HG02571 (cell line): ENCODE results near the gene MYO3A.
"Not testable (repeated sequence)": the region's sequence is repeated elsewhere in the genome, so short reads cannot be mapped to it uniquely, and the experiment has no call there.

Experiments
- ATAC-seq: cut with Tn5 transposase; IDR thresholded peaks from one replicate; pipeline ENCODE4 v1.9.1; 2021; ENCODE audit warnings: mild to moderate bottlenecking, moderate library complexity; ENCODE audit not compliant: unreplicated experiment

MYO3A gene

DNA sequence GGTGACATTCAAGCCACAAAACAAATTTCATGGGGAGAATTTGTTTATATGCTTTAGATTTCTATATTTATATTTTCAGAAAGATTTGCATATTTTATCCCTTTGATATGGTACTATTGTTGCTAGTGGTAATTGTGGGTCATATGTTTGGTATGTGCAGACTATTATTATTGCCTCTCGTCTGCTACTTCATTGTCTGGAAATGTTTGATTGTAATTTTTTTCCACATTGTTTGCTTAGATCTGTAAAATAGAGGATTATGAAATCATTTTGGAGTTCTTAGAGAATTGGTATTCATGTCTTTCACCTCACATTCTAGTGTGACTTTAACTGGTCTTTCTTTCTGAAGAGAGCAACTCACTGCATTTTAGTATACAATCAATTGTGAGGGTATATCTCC, 44.7 kb downstream of the MYO3A start:
- ATAC-seq = no peak

DNA sequence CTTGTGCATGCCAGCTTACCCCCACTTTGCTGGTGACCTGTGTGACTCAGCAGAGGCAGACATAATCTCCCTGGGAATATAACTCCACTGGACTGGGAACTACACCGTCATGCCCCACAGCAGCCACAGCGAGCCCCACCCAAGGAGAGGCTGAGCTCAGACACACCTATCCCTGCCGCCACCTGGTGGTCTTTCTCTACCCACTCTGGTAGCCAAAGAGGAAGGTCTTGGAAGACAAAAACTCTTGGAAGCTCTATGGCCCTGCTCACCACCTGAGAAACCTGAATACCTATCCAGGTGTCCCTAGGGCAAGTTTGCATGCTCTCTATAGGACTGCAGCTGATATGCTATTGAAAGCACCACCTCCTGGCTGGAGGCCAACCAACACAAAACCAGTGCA, 48.1 kb downstream of the MYO3A start:
- no peak for ATAC-seq

DNA sequence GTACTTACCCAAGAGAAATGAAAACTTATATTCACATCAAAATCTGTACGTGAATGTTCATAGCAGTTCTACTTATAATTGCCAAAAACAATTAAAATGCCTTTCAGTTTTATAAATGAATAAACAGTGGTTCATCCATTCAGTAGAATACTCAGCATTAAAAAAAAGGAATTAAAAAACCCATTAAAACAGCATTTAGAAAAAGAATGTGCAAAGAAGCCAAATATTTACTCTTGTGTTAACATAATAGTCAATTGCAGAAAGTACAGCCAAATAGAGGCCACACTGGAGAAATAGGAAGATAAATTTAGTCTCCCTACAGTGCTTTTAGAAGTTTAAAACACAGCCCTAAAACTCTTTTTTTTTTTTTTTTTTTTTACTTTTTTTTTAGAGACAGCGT, 54.6 kb downstream of the MYO3A start:
- no peak for ATAC-seq

DNA sequence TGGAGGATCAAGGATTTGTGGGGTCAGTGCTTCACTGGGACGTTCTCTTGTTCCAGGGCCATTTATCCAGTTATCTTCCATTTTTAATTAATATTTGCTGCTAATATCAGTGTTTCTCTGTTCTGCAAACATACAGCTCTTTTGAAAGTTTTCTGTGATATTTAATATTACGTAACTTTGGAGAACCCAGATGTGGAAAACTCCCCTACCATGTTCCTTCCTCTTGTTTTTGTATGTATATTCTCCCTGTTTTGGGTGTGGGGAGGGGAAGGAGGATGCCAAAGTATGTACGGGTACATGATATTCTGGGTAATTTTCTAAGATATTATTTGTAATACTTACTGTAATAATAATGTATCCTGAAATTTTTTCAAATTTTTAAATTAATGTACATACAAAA, 55.9 kb downstream of the MYO3A start:
- ATAC-seq = no peak

DNA sequence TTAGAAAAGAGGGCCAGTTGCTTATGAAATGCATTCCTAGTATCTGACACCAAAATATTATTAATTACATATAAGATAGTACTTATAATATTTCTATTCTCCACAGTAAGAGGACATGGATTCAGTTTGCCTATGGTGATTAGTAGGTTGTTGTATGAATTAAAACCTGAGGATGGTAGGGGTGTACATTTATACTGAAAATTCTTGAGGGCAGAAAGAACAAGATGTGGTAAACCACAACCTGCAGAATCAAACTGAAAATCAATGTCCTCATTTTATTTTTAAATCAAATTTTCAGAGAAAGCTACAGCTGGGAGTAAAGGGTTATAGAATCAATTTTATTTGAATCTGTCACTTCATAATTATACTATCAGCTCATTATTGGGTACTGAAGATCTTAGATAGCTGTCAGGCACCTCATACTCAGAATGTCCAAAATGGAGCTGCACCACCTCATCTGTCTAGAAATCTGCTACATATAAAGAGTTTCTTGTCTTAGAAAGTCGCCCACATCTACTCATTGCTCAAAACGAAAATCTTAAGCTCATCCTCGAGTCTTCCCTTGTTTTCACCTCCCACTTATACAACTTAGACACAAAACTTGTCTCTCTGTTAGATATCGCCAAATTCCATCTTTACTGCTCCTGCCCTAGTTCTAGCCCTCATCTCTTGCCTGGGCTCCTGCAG, 65.4 kb downstream of the MYO3A start:
- ATAC-seq = no peak

DNA sequence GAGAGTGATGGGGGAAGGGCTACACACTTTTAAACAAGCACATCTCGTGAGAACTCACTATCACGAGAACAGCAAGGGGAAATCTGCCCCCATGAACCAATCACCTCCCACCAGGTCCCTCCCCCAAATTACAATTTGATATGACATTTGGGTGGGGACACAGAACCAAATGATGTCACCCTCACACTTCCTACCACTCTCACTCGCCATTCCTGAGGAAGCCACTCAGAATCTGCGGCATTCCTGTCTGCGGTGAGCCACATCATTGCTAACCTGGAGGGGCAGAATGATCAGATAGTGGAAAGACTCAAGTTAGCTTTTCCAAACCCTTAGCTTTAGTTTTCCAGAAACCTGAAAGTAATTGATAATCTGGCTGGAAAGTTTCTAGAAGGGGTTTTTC, 66.9 kb downstream of the MYO3A start:
- no peak for ATAC-seq

DNA sequence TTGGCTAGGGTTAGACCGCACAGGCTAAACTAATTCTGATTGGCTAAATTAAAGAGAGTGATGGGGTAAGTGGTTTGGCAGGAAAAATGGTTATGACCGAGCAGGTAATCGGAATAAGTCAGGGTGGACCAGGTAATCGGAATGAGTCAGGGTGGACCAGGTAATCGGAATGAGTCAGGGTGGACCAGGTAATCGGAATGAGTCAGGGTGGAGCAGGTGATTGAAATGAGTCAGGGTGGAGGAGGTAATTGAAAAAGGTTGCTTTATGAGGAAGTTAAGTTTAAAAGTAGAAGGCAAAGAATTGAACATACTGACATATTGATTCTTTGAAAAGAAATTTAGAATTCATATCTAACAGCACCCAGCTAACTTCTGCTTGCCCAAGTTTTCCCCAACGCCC, 68.4 kb downstream of the MYO3A start:
- not testable (repeated sequence) for ATAC-seq

DNA sequence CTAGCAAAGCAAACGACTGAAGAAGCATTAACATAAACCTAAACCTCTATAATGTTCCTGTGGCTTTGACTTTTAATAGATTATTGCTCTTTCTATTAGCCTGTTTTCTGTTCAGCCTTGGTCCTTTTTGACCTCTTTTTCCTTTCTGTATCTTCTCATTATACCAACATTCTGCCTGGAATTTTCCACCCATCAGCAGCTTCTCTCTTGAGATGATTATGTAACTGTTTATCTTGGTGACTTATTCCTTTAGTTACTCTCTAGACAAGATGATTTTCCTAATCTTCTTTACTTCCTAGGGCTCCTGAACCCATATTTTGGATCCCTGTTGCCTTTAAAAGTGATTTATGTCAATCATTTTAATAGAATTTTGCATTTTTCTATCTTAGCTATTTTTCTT, 81.1 kb downstream of the MYO3A start:
- no peak for ATAC-seq

DNA sequence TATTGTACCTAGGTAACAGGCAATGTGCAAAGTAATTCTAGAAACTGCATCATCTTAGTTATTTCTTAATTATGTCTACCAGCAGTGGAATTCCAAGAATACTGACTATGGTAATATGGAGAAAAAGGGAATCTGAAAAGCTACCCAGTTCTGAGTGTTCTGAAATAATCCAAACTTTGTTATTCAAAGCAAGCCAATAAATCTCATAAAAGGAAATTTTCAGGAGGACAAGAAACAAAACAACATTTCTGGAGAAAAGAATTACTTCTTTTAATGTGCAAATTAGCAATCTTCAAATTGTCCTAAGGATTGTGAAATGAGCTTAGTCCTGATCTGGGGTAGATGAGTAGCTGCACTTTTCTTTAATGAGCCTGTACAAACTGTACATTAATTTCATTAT, 88.8 kb downstream of the MYO3A start:
- no peak for ATAC-seq

DNA sequence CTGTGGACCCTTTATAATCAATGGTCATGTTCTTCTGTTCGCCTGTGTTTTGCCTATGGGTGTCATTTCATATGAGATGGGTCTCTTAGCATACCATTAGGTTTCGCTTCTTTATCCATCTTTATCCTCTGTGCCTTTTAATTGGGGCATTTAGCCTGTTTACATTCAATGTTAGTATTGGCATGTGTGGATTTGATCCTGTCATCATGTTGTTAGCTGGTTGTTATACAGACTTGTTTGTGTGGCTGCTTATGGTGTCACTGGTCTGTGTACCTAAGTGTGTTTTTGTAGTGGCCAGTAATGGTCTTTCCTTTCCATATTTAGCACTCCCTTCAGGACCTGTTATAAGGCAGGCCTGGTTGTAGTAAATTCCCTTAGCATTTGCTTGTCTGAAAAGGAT, 90.3 kb downstream of the MYO3A start:
- no peak for ATAC-seq

DNA sequence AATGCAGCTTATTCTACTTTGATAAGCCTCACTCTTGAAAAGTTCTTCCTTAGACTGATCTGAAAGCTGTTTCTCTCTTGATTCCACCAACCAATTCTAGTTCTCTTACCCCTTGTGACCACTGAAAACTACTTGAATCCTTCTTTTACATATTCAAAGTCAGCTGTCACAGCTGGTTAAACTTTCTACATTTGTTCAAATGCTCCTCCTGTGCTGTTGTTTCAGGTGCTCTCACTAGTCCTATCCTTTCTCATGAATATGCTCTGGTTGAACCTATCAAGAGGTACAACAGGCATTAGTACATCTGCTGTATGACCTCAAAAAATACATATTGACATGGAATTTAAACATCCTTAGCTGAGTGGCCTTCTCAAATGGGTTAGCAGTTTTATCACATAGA, 91.5 kb downstream of the MYO3A start:
- ATAC-seq = no peak

DNA sequence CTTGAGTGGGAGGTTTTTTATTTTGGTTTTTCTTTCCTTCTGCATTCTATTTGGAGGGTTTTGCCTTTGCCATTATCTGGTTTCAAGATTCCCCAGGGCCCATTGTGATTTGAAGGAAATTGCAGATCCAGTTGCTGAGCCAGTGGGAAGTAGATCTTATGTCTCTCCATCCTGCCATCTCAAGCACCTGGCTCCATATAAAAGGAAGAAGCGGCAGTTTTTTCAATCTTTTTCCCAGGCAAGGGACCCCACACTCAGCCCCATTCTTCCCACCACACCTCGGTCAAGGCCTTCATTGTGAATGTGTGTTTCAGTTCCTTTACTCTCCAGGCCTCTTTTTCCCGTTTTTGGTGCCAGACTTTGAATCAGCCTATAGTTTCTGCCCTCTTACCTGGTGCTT, 95.8 kb downstream of the MYO3A start:
- ATAC-seq = no peak

DNA sequence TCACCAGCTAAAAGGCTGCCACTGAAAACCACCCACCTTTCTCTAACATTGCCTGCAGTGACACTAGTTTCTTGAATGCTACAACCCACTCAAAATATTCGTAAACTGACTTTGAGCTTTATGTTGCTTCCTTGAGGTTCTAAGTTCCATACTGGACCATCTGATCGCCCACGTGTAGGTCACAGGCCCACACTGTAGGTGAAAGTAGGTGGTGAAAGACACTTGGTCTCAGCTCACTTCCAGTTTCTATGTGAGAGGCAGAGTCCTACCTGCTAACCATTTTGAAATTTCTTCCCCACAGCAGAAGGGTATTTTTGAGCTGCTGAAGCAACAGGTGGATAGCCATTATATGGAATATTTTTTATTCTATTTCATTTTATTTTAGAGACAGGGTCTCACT, 97.3 kb downstream of the MYO3A start:
- ATAC-seq = no peak

DNA sequence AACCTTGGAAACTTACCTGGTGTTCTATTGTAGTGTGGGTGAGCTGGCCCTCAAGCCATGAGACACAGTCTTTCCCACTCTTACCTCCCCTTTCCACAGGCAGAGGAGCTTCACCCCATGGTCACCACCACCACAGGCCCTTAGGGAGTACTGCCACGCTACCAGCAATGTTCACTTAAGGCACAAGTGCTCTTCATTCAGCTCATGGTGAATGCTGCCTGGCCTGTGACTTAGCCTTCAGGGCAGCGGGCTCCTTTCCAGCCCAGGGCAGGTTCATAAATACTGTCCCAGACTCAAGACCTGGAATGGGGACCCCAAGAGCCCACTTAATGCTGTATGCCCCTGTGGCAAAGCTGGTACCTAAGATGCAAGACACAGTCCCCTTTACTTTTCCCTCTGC, 109.4 kb downstream of the MYO3A start:
- no peak for ATAC-seq

DNA sequence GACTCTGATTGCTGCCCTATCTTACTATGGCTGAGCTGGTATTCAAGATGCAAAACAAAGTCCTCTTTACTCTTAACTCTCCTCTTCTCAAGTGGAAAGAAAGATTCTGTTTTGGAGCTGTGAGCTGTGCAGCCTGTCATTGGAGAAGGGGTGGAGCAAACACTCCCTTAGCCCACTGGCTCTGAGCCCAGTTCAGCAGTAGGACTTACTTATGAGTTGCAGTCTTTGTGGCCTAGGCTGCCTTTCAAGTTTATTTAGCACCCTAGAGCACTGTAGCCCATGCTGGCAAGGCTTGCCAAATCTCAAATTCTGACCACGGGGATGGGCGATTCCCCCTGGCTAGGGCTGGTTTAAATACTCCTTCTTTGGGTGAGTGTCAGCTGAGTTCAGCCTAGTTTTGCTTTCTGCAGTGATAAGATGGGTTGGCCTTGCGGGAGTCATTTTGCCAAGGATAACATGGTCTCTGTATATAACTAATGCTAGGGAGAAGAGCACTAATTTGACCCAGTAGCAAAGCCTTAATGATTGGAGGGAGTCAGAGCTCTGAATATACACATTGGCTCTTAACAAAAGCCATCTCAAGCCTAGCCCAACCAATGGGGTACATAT, 110.2 kb downstream of the MYO3A start:
- no peak for ATAC-seq

DNA sequence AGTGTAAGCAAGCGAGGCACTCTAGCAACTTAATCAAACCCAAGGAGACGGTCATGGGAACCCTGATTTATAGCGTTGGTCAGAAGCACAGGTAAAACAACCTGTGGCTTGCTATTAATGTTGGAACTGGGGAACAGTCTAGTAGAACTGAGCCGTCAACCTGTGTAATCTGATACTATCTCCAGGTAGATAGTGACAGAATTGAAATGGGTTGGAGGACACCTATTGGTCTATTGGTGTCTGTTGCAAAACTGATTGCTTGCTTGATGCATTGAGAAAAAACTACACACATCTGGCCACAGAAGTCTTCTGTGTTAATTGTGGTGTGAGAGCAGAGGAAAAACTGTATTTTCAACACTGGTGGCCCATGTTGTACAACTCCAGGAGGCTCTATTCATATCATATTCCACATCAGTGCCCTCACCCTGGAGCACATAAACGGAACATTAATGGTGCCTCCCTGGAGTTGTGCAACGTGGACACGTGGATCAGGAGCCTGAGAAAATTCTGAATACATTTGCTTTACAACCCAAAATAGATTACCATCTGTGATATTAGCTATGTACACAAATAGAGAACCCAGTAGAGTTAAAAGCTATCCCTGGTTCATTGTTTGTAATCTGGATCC, 112.2 kb downstream of the MYO3A start:
- no peak for ATAC-seq

DNA sequence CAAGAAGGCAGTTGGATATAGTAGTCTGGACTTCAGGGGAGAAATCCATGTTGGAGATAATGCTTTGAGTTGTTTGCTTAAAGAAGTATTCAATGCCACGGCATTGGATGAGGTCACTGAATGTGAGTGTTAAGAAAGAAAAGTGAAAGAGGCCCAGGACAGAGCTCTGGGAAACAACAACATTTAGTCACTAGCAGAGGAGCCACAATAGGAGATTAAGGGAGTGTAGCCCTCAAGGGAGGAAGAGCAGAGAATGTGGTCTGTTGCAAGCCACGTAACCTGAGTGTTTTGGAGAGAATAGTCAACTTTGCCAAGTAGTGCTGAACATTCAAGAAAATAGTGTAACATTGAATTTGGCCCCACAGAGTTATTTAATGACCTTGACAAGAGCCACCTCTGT, 114.7 kb downstream of the MYO3A start:
- no peak for ATAC-seq

DNA sequence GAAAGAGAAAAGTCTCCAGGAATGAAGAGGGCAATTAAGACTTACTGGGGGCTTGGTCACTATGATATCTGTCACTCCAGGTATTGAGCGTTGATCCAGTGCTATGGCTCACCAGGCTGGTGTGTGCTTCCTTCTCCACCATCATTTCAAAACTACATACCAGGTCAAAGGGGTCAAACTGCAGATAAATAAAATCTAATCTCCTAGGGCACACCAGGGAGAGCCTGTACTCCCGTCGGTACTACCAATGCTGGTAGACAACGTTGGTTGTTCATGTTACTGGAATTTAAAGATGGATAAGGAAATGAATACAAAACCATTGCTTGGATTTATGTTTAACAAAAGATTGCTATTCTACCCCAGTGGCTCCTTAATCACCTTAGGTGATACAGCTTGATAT, 118.3 kb downstream of the MYO3A start:
- no peak for ATAC-seq

DNA sequence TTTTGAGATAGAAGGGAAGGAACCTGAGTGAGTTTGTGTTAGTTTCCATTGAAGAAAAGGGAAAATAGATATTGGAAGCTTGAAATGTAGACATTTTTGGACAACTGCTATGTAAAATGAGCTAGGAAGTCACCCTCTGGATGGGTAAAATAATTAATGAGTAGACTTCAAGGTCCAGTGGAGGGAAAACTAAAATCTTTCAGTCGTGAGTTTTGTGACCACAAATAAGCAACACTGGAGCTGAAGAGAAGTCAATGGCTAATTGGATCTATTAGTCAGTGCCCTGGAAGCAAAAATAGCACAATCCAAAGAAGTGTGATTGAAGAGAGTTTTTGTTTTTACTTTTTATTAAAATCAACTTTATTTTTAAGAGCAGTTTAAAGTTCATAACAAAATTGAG, 123.4 kb downstream of the MYO3A start:
- no peak for ATAC-seq

DNA sequence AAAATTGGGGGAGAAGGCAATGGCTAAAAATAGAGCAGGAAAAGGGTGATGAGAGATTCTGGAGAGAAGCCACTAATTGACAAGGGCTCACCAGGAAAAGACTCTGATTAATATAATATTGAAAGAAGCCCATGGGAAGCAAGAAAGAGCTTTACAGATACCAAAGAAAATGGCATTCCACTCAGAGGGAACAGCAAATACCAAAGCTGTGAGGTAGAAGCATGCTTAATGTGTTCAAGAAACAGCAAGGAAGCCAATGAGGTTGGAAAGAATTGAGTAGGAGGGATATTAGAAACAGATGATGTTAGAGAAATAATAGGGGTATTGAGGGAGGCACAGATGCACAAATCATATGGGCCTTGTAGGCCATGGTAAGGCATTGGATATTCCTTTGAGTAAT, 130.1 kb downstream of the MYO3A start:
- no peak for ATAC-seq

DNA sequence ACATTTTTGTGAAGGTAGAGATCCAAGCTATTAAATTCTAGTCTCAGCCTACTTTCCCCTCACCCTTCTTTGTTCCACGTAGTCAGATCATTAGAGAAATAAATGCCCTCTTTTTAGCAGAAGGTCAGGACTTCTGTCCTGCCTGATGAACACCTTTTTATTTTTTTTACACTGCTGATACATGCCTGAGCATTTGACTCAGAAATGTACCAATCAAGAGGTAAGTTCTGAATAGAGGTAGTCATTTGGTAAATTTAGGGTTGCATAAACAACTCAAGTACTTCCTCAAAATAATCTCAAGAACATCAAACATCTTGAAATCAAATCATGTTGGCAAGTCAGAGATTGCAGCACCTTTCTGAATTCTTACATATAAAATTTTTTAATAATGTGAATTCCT, 133.7 kb downstream of the MYO3A start:
- ATAC-seq = no peak

DNA sequence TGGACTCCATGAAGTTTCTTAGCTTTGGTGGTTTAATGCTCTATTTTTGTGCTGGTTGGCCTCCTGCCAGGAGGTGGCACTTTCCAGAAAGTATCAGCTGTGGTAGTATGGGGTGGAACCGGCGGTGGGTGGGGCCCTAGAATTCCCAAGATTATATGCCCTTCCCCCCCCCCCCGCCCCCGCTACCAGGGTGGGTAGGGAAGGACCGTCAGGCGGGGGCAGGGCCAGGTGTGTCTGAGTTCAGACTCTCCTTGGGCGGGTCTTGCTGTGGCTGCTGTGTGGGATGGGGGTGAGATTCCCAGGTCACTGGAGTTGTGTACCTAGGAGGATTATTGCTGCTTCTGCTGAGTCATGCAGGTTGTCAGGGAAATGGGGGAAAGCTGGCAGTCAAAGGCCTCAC, 146.9 kb downstream of the MYO3A start:
- ATAC-seq = not testable (repeated sequence)

DNA sequence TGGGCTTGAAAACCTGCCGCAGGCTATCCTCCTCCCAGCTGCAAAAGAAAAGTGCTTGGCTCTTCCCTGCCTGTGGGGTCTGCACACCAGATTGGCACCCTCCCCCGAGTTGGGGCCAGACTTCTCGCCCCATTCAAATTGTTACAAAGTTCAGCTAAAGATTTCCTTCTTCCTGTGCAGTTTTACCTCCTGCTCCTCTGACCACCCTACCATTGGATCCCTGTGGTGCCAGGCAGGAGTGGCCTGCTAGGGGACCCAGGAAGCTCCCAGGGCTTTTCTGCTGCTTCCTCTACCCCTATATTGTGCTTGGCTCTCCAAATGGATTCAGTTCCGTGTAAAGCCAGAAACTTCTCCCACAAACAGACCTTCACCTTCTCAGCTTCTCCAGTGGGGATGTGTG, 147.4 kb downstream of the MYO3A start:
- no peak for ATAC-seq
